ENCODE results near the gene RFC4. TPM values are rescaled to one million over a fixed set of nuclear protein-coding genes. Genes with fewer than 3 reads are reported as not detected.
"Not testable (repeated sequence)": the region's sequence is repeated elsewhere in the genome, so short reads cannot be mapped to it uniquely, and the experiment has no call there.

The RFC4 gene
- total and polyA plus RNA-seq, 4 donors: 12.2 to 16.9 (median 13.3) TPM

DNA sequence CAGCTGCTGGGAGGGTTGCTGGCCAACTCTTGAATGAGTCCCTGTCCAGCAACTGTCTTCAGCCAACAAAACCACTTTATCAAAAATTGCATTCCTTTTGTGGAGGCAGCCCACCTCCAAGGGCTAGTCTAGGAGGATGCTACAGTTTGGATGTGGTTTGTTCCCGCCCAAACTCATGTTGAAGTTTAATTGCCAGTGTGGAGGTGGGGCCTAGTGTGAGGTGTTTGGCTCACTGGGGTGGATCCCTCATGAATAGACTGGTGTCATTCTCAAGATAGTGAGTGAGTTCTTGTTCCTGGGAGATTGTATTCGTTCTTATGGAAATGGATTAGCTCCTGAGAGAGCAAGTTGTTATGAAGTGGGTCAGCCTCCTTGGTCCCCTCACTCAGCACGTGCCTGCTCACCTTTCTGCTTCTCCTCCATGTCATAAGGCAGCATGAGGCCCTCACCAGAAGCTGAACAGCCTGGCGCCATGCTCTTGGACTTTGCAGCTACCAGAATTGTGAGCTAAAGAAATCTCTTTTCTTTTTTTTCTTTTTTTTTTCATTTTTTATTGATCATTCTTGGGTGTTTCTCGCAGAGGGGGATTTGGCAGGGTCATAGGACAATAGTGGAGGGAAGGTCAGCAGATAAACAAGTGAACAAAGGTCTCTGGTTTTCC, 4.2 kb upstream of the RFC4 start:
- peaks cover 0 to 7% (median 4%) of the 10 kb centered on the region in 3 donors for H3K27me3 ChIP-seq (ENCODE audit: control insufficient read depth in 3 of 3, insufficient read depth in 3 of 3, low read length in 2 of 3)
- DNase-seq (no peak), ATAC-seq (ENCODE audit: insufficient read depth, low FRiP score) (no peak)
- H3K9me3 ChIP-seq (ENCODE audit: control insufficient read depth in 4 of 4, insufficient read depth in 3 of 4, low read length in 3 of 4): no peaks in the 10 kb centered on the region
- H3K4me1 ChIP-seq (ENCODE audit: control insufficient read depth in 5 of 5, insufficient read depth in 5 of 5, low read length in 5 of 5): peaks cover 0 to 8% (median 3%) of the 10 kb centered on the region in 5 donors
- no peak overlapping the region for H3K9ac ChIP-seq (ENCODE audit: insufficient read depth in 1 of 2, low read length in 2 of 2)
- TF ChIP-seq CTCF (IDR thresholded peaks at IDR 0.05; ENCODE audit: control extremely low read depth, extremely low read depth): no peak
- no peaks in the 10 kb centered on the region for H3K36me3 ChIP-seq (ENCODE audit: control insufficient read depth in 4 of 4, insufficient read depth in 4 of 4, low read length in 4 of 4)
- WGBS, 2 donors: 90 to 96% methylated on average over 5 of the region's 5 CpGs
- no peak overlapping the region for H3K27ac ChIP-seq (ENCODE audit: low read depth in 1 of 2, low read length in 1 of 2)
- no peak overlapping the region for H3K4me3 ChIP-seq

DNA sequence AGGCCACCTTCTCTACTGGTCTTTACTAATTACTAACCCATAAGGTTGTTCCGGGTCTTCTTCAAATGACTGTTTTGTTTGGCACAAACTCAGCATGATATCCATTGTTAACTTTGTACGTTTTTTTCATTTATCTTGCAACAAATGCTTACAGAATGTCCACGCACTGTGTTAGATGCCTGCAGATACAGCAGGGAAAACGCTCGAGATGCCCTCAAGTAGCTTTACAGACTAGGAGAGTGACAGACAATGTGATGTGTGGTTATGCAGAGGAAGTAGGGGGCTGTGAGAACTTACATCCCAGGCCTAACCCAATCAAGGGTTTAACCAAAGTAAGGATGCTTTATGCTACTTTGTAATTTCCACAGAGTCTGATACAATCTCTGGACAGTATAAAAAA, 949 bp upstream of the RFC4 start:
- Histone ChIP-seq H3K27ac (ENCODE audit: low read depth in 1 of 2, low read length in 1 of 2) (no peak overlapping the region), H3K36me3 (ENCODE audit: control insufficient read depth in 4 of 4, insufficient read depth in 4 of 4, low read length in 4 of 4) (peaks cover 0 to 4% (median 1%) of the 10 kb centered on the region in 4 donors), H3K9ac (ENCODE audit: insufficient read depth in 1 of 2, low read length in 2 of 2) (no peak overlapping the region), H3K4me1 (ENCODE audit: control insufficient read depth in 5 of 5, insufficient read depth in 5 of 5, low read length in 5 of 5) (peaks cover 0 to 10% (median 3%) of the 10 kb centered on the region in 5 donors), H3K27me3 (ENCODE audit: control insufficient read depth in 3 of 3, insufficient read depth in 3 of 3, low read length in 2 of 3) (no peaks in the 10 kb centered on the region), H3K4me3 (no peak overlapping the region), H3K9me3 (ENCODE audit: control insufficient read depth in 4 of 4, insufficient read depth in 3 of 4, low read length in 3 of 4) (no peaks in the 10 kb centered on the region)
- DNase-seq (no peak), ATAC-seq (ENCODE audit: insufficient read depth, low FRiP score) (no peak)
- WGBS, 2 donors: 41 to 45% methylated on average over 5 of the region's 5 CpGs
- TF ChIP-seq CTCF (IDR thresholded peaks at IDR 0.05; ENCODE audit: control extremely low read depth, extremely low read depth): no peak

GRCh38 chr3:186803447-186803846, 2.8 kb downstream of the RFC4 start:
- H3K36me3 ChIP-seq (ENCODE audit: control insufficient read depth in 4 of 4, insufficient read depth in 4 of 4, low read length in 4 of 4); H3K9ac ChIP-seq (ENCODE audit: insufficient read depth in 1 of 2, low read length in 2 of 2); ATAC-seq (ENCODE audit: insufficient read depth, low FRiP score); H3K9me3 ChIP-seq (ENCODE audit: control insufficient read depth in 4 of 4, insufficient read depth in 3 of 4, low read length in 3 of 4); DNase-seq; H3K4me3 ChIP-seq; H3K27ac ChIP-seq (ENCODE audit: low read depth in 1 of 2, low read length in 1 of 2); H3K27me3 ChIP-seq (ENCODE audit: control insufficient read depth in 3 of 3, insufficient read depth in 3 of 3, low read length in 2 of 3): not testable (repeated sequence)
- 93 to 94% methylated on average over 4 of the region's 4 CpGs for WGBS, 2 donors
- peaks cover 0 to 10% (median 3%) of the 10 kb centered on the region in 5 donors for H3K4me1 ChIP-seq (ENCODE audit: control insufficient read depth in 5 of 5, insufficient read depth in 5 of 5, low read length in 5 of 5)

GRCh38 chr3:186802701-186803100, 3.6 kb downstream of the RFC4 start:
- ATAC-seq (ENCODE audit: insufficient read depth, low FRiP score): no peak
- 77 to 91% methylated on average over 3 of the region's 3 CpGs for WGBS, 2 donors
- no peak for DNase-seq
- no peak for TF ChIP-seq CTCF (IDR thresholded peaks at IDR 0.05; ENCODE audit: control extremely low read depth, extremely low read depth)
- H3K36me3 ChIP-seq (ENCODE audit: control insufficient read depth in 4 of 4, insufficient read depth in 4 of 4, low read length in 4 of 4): peaks cover 4 to 10% (median 5%) of the 10 kb centered on the region in 4 donors
- H3K4me1 ChIP-seq (ENCODE audit: control insufficient read depth in 5 of 5, insufficient read depth in 5 of 5, low read length in 5 of 5): peaks cover 0 to 10% (median 3%) of the 10 kb centered on the region in 5 donors
- no peaks in the 10 kb centered on the region for H3K27me3 ChIP-seq (ENCODE audit: control insufficient read depth in 3 of 3, insufficient read depth in 3 of 3, low read length in 2 of 3)
- H3K4me3 ChIP-seq: no peak overlapping the region
- H3K27ac ChIP-seq (ENCODE audit: low read depth in 1 of 2, low read length in 1 of 2): no peak overlapping the region
- H3K9ac ChIP-seq (ENCODE audit: insufficient read depth in 1 of 2, low read length in 2 of 2): no peak overlapping the region
- no peaks in the 10 kb centered on the region for H3K9me3 ChIP-seq (ENCODE audit: control insufficient read depth in 4 of 4, insufficient read depth in 3 of 4, low read length in 3 of 4)
